ENCODE data around the gene MR1. TPM values are rescaled to one million over a fixed set of nuclear protein-coding genes. Genes with fewer than 3 reads are reported as not detected.
A peak's percentile ranks its signal among the peaks of the same experiment; 100 is the strongest.

MR1 gene
- total and polyA plus RNA-seq, 9 of the 15 experiments (the other 6 are each of a cell fraction or from before 2014, with no cell fraction given) = 9.7 to 21.7 (median 15.6) TPM

DNA sequence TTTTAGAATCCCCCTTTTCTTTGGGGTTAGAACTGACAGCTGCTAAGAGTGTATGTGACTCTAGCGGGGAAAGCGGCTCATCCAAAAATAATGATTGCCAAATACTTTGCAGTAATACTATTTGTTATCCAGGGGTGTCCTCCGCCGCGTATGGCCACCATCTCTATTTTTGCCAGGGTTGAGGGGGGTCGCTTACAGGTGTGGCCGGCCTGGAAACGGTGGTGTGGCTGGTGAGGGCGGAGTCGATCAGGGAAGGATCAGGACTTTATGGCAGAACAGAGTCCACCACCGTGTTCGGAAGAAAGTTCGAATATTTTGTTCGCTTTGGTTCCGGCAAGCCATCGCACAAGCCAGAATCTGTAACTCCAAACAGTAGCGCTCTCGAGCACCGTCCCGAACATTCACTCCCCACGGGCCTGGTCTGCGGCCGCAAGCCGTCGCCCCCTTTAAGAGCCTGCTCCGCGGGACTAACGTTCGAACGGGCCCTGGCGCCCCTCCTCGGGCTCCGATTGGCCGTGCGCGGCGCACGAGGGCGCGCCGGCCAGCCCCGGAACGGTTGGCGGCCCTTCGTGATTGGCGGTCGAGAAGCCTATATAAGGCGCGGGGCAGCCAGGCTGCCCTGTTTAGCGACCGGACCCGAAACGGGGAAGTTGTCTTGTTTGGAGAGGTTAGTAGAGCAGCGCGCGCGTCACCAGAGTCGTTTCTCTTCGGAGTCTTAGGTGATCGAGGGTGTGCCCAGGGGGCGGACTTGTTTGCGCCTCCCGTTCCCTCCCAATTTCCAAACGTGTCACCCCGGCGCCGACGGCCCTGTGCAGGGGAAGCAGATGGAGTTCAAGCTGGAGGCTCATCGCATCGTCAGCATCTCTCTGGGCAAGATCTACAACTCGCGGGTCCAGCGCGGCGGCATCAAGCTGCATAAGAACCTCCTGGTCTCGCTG is 54.6 kb downstream of the MR1 start, which contains the start of gene IER5 (continued):
- TF ChIP-seq ZHX1 (conservative IDR thresholded peaks at IDR 0.05; ENCODE audit: low read length) (peak; percentile 74), PTBP1 (IDR thresholded peaks at IDR 0.05; ENCODE audit: low read depth, low read length) (peak; percentile 71; the same call in 1 of the 2 replicates), ATF7 (IDR thresholded peaks at IDR 0.05) (peak; percentile 84), PHF8 (IDR thresholded peaks at IDR 0.05; ENCODE audit: borderline replicate concordance, low read length) (peak; percentile 92), RBM34 (IDR thresholded peaks at IDR 0.05; ENCODE audit: borderline replicate concordance, insufficient read depth, low read length) (no peak), NEUROD1 (IDR thresholded peaks at IDR 0.05; ENCODE audit: borderline replicate concordance, low read depth, low read length, partially characterized antibody) (peak; percentile 83), POU5F1 (IDR thresholded peaks at IDR 0.05; ENCODE audit: borderline replicate concordance, low read depth, low read length, partially characterized antibody) (no peak), ZNF133 (CRISPR knock-in tag; IDR thresholded peaks at IDR 0.05) (no peak), SP1 (CRISPR knock-in tag; IDR thresholded peaks at IDR 0.05) (peak; percentile 95), ZNF12 (CRISPR knock-in tag; IDR thresholded peaks at IDR 0.05) (no peak), ARHGAP35 (IDR thresholded peaks at IDR 0.05; ENCODE audit: partially characterized antibody) (no peak), ZNF695 (CRISPR knock-in tag; IDR thresholded peaks at IDR 0.05) (no peak), EP400 (IDR thresholded peaks at IDR 0.05) (peak; percentile 80; the same call in 1 of the 2 replicates), MBD2 (IDR thresholded peaks at IDR 0.05; ENCODE audit: borderline replicate concordance, low read depth) (peak; percentile 96), CAMTA2 (CRISPR knock-in tag; conservative IDR thresholded peaks at IDR 0.05) (0 out of 2 replicates have a peak, but pooled peaks have one; percentile 49), HNRNPLL (IDR thresholded peaks at IDR 0.05; ENCODE audit: low read depth, low read length, poor library complexity, severe bottlenecking) (peak; percentile 88), FOSL1 (tag; conservative IDR thresholded peaks at IDR 0.05) (peak; percentile 32; the same call in 1 of the 2 replicates), IFI16 (CRISPR knock-in tag; IDR thresholded peaks at IDR 0.05) (no peak), ESRRA (IDR thresholded peaks at IDR 0.05; ENCODE audit: borderline replicate concordance, low read depth) (peak; percentile 61)
- TF ChIP-seq, protein P1, sequence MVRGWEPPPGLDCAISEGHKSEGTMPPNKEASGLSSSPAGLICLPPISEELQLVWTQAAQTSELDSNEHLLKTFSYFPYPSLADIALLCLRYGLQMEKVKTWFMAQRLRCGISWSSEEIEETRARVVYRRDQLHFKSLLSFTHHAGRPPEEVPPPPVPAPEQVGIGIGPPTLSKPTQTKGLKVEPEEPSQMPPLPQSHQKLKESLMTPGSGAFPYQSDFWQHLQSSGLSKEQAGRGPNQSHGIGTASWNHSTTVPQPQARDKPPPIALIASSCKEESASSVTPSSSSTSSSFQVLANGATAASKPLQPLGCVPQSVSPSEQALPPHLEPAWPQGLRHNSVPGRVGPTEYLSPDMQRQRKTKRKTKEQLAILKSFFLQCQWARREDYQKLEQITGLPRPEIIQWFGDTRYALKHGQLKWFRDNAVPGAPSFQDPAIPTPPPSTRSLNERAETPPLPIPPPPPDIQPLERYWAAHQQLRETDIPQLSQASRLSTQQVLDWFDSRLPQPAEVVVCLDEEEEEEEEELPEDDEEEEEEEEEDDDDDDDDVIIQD (CRISPR knock-in tag; IDR thresholded peaks at IDR 0.05) = no peak
- TF ChIP-seq, protein P2, sequence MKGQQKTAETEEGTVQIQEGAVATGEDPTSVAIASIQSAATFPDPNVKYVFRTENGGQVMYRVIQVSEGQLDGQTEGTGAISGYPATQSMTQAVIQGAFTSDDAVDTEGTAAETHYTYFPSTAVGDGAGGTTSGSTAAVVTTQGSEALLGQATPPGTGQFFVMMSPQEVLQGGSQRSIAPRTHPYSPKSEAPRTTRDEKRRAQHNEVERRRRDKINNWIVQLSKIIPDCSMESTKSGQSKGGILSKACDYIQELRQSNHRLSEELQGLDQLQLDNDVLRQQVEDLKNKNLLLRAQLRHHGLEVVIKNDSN (CRISPR knock-in tag; IDR thresholded peaks at IDR 0.05) = peak; percentile 94
- TF ChIP-seq, protein P3, sequence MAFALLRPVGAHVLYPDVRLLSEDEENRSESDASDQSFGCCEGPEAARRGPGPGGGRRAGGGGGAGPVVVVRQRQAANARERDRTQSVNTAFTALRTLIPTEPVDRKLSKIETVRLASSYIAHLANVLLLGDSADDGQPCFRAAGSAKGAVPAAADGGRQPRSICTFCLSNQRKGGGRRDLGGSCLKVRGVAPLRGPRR (CRISPR knock-in tag; IDR thresholded peaks at IDR 0.05) = no peak; the same call in 1 of the 2 replicates
